B cell (primary cell): ENCODE measurements around the gene NFATC2. TPM values are rescaled to one million over a fixed set of nuclear protein-coding genes. Genes with fewer than 3 reads are reported as not detected.

ENCODE experiments used
- ATAC-seq: fragments of 200-7000 bp; cut with Tn5 transposase; one replicate; pipeline ENCODE4 v1.10.0; 2021; ENCODE audit warnings: low read depth, mild to moderate bottlenecking, moderate number of reproducible peaks, moderate library complexity
- CTCF ChIA-PET: fragments of 350-600 bp; sonication (Branson Sonifier 250); formaldehyde crosslinking; loops from one replicate; lab custom pipeline; 2021; ENCODE audit warnings: antibody characterized with exemption, inconsistent platforms; lab: Charles Lee
- POLR2A ChIA-PET: fragments of 350-600 bp; sonication (Branson Sonifier 250); formaldehyde crosslinking; loops from one replicate; lab custom pipeline; 2021; ENCODE audit warnings: antibody characterized with exemption; lab: Charles Lee
- DNase-seq: peaks from one replicate; pipeline ENCODE4 v3.0.0; 2013
- H2AFZ ChIP-seq: 2 replicates; pipeline ENCODE4 v1.6.1; 2012; ENCODE audit warnings: mild to moderate bottlenecking, low read depth, low read length; ENCODE audit not compliant: insufficient read depth, poor library complexity, severe bottlenecking
- H3K27ac ChIP-seq, 2 donors: 1 replicate in 1 of 2; 2 replicates in 1 of 2; pipeline ENCODE4 v1.5.1; 2012 to 2013; ENCODE audit warnings: low read length in 2 of 2, mild to moderate bottlenecking in 2 of 2, moderate library complexity in 1 of 2
- H3K27me3 ChIP-seq, 4 experiments: fragments of 200-600 bp in 1 of 4; sonication (generic) in 1 of 4; replicated peaks in 1 of 4; 1 replicate in 2 of 4; 2 replicates in 2 of 4; pipeline versions ENCODE4 v1.6.1 to v1.7.0; 2013 to 2016; ENCODE audit warnings: low read length in 3 of 4, mild to moderate bottlenecking in 2 of 4, mixed read lengths in 1 of 4, moderate library complexity in 1 of 4; ENCODE audit not compliant: insufficient read depth in 4 of 4, control insufficient read depth in 3 of 4; ENCODE audit errors: control extremely low read depth in 1 of 4
- H3K36me3 ChIP-seq, 2 experiments: replicated peaks in 1 of 2; 1 replicate in 1 of 2; 2 replicates in 1 of 2; pipeline versions ENCODE4 v1.6.1 to v1.7.1; 2013; ENCODE audit warnings: low read length in 1 of 2; ENCODE audit not compliant: insufficient read depth in 2 of 2, control insufficient read depth in 1 of 2; ENCODE audit errors: control extremely low read depth in 1 of 2, extremely low read depth in 1 of 2
- H3K4me1 ChIP-seq, 2 donors: fragments of 200-600 bp in 1 of 2; sonication (generic) in 1 of 2; 1 replicate in 1 of 2; 2 replicates in 1 of 2; pipeline versions ENCODE4 v1.5.1 to v1.6.1; 2013 to 2017; ENCODE audit warnings: low read length in 2 of 2; ENCODE audit not compliant: control insufficient read depth in 2 of 2, insufficient read depth in 2 of 2
- H3K4me2 ChIP-seq: replicated peaks from 2 replicates; pipeline ENCODE3; 2012; ENCODE audit warnings: mild to moderate bottlenecking, low read depth, low read length; ENCODE audit not compliant: poor library complexity, severe bottlenecking
- H3K4me3 ChIP-seq, 5 experiments: fragments of 200-600 bp in 1 of 5; sonication (generic) in 1 of 5; 1 replicate in 3 of 5; 2 replicates in 2 of 5; pipeline versions ENCODE4 v1.5.1 to v1.7.0; 2011 to 2016; ENCODE audit warnings: low read length in 4 of 5, mild to moderate bottlenecking in 4 of 5, low read depth in 2 of 5, control low read depth in 1 of 5, moderate library complexity in 1 of 5; ENCODE audit not compliant: insufficient read depth in 1 of 5; ENCODE audit errors: control extremely low read depth in 1 of 5, extremely low read depth in 1 of 5
- H3K79me2 ChIP-seq: fragments of 200-600 bp; sonication (generic); one replicate; pipeline ENCODE4 v1.6.0; 2016; ENCODE audit warnings: low read length; ENCODE audit not compliant: control insufficient read depth, insufficient read depth
- H3K9ac ChIP-seq: fragments of 200-600 bp; sonication (generic); 2 replicates; pipeline ENCODE4 v1.6.1; 2017; ENCODE audit warnings: mild to moderate bottlenecking, low read length, moderate library complexity
- H3K9me3 ChIP-seq, 3 donors: one replicate each; pipeline versions ENCODE4 v1.6.1 to v1.7.1; 2013; ENCODE audit warnings: low read length in 2 of 3; ENCODE audit not compliant: control insufficient read depth in 2 of 3, insufficient read depth in 1 of 3; ENCODE audit errors: control extremely low read depth in 1 of 3
- H4K20me1 ChIP-seq: 2 replicates; pipeline ENCODE4 v1.6.0; 2012; ENCODE audit warnings: mild to moderate bottlenecking, low read length; ENCODE audit not compliant: insufficient read depth, control insufficient read depth, poor library complexity, severe bottlenecking
- H3K27ac Mint-ChIP-seq: one replicate; pipeline ENCODE4 v1.8.0; 2021; ENCODE audit warnings: mixed read lengths
- H3K27me3 Mint-ChIP-seq: one replicate; pipeline ENCODE4 v1.8.0; 2021; ENCODE audit warnings: mixed read lengths
- H3K4me1 Mint-ChIP-seq: one replicate; pipeline ENCODE4 v1.8.0; 2021; ENCODE audit warnings: mixed read lengths
- H3K4me3 Mint-ChIP-seq: one replicate; pipeline ENCODE4 v1.8.0; 2021; ENCODE audit warnings: mixed read lengths
- H3K9me3 Mint-ChIP-seq: one replicate; pipeline ENCODE4 v1.8.0; 2022; ENCODE audit warnings: mixed read lengths; ENCODE audit not compliant: insufficient read depth
- CTCF ChIP-seq: fragments of 200-600 bp; IDR thresholded peaks from one replicate; pipeline ENCODE4 v1.8.0; 2022; ENCODE audit warnings: antibody characterized with exemption, mild to moderate bottlenecking
- EZH2 ChIP-seq: IDR thresholded peaks from 2 replicates; pipeline ENCODE4 v1.6.1; 2012; ENCODE audit warnings: borderline replicate concordance, low read depth, mild to moderate bottlenecking, moderate library complexity, low read length; ENCODE audit not compliant: insufficient read depth, poor library complexity, severe bottlenecking
- WGBS: methylation state at CpG from one replicate; pipeline ENCODE4 v1.1.5; 2013; ENCODE audit warnings: missing lambda C conversion rate; ENCODE audit not compliant: insufficient coverage; 5-methylcytosine and 5-hydroxymethylcytosine counted together
- intact Hi-C: fragments of 100-400 bp; cut with micrococcal nuclease; formaldehyde crosslinking; loops from one replicate; pipeline ENCODE4 v1.10.0; 2022
- polyA plus RNA-seq: library from polyadenylated mRNA; depleted of rRNA; stranded (reverse); fragments of >200 nt; gene quantifications from 2 replicates; pipeline ENCODE4 v1.2.3, GENCODE V29; 2012
- total RNA-seq, 2 donors: library from RNA; stranded (reverse); fragments of 120-200 nt in 1 of 2; gene quantifications; 1 replicate in 1 of 2; 2 replicates in 1 of 2; pipeline versions ENCODE4 v1.2.3 to v1.2.4, GENCODE V29; 2013 to 2022

NFATC2 gene
- total and polyA plus RNA-seq, 2 donors (not counting 1 experiment from before 2014, with no cell fraction given), result 10.1 to 38.0 TPM

GRCh38 chr20:51389543-51390264, 152.8 kb downstream of the NFATC2 start:
- Mint-ChIP-seq H3K9me3 (no peaks in the 10 kb centered on the region), H3K27me3 (no peaks in the 10 kb centered on the region), H3K27ac (peak overlapping the region; percentile 32), H3K4me3 (no peak overlapping the region), H3K4me1 (peaks cover 26% of the 10 kb centered on the region)
- H3K9me3 ChIP-seq, result no peaks in the 10 kb centered on the region
- no peak overlapping the region for H3K4me2 ChIP-seq
- no peak overlapping the region for H3K9ac ChIP-seq
- 83% methylated on average over 8 of the region's 11 CpGs for WGBS
- peaks cover 0 to 39% of the 10 kb centered on the region in 2 experiments for H3K36me3 ChIP-seq
- no peaks in the 10 kb centered on the region for H3K27me3 ChIP-seq
- H3K4me1 ChIP-seq, result peaks cover 0 to 14% of the 10 kb centered on the region in 2 donors
- no peak overlapping the region for H3K4me3 ChIP-seq
- no peaks in the 10 kb centered on the region for H3K79me2 ChIP-seq
- ChIA-PET CTCF (interaction anchor here (0.9 to 2.8 kb wide), 5 partner anchors 9 to 234 kb away, joined by 3 to 16 read pairs (median 9); no protein-coding TSS in a partner anchor), POLR2A (no interaction called here)
- H2AFZ ChIP-seq, result no peak overlapping the region
- H4K20me1 ChIP-seq, result no peaks in the 10 kb centered on the region
- intact Hi-C loops, result loop anchor here (5.0 kb wide), 1 partner anchor 73 kb away; no protein-coding TSS in a partner anchor
- TF ChIP-seq EZH2, result no peak
- TF ChIP-seq CTCF, result no peak
- ATAC-seq, result no peak
- no peak overlapping the region for H3K27ac ChIP-seq
- DNase-seq, result no peak
